H1 (cell line): ENCODE data around the gene WFDC5.
"Not testable (repeated sequence)": the region's sequence is repeated elsewhere in the genome, so short reads cannot be mapped to it uniquely, and the experiment has no call there.

Experiments
- CHD2 ChIP-seq: IDR thresholded peaks from 2 replicates; pipeline ENCODE4 v1.6.1; 2012; ENCODE audit warnings: low read length, improper control_type of control experiment
- CREB1 ChIP-seq: IDR thresholded peaks from 2 replicates; pipeline ENCODE4 v1.6.1; 2012; ENCODE audit warnings: inconsistent platforms
- CTCF ChIP-seq, 3 experiments: IDR thresholded peaks; 1 replicate in 2 of 3; 2 replicates in 1 of 3; pipeline versions ENCODE4 v1.5.1 to v1.6.1; 2011; ENCODE audit warnings: low read length in 3 of 3, mild to moderate bottlenecking in 3 of 3, inconsistent platforms in 2 of 3, low read depth in 1 of 3, moderate library complexity in 1 of 3; ENCODE audit not compliant: insufficient read depth in 1 of 3; ENCODE audit errors: control extremely low read depth in 1 of 3
- EP300 ChIP-seq, 2 experiments: IDR thresholded peaks; 1 replicate in 1 of 2; 2 replicates in 1 of 2; pipeline ENCODE4 v1.6.1; 2011 to 2012; ENCODE audit warnings: low read depth in 2 of 2, low read length in 2 of 2, mild to moderate bottlenecking in 2 of 2, borderline replicate concordance in 1 of 2, inconsistent platforms in 1 of 2, moderate library complexity in 1 of 2
- EZH2 ChIP-seq: fragments of 200-600 bp; sonication (generic); IDR thresholded peaks from 2 replicates; pipeline ENCODE4 v1.7.1; 2012; ENCODE audit warnings: low read depth, mild to moderate bottlenecking, moderate library complexity, low read length, inconsistent platforms; ENCODE audit not compliant: severe bottlenecking
- FOSL1 ChIP-seq: IDR thresholded peaks from 2 replicates; pipeline ENCODE4 v1.6.1; 2011; ENCODE audit warnings: mild to moderate bottlenecking, low read depth, low read length, moderate library complexity; ENCODE audit not compliant: insufficient read depth
- JUND ChIP-seq: IDR thresholded peaks from 2 replicates; pipeline ENCODE4 v1.6.1; 2011; ENCODE audit warnings: mild to moderate bottlenecking, improper control_type of control experiment, low read length
- MAX ChIP-seq: IDR thresholded peaks from 2 replicates; pipeline ENCODE4 v1.6.1; 2012; ENCODE audit warnings: inconsistent platforms
- POLR2A ChIP-seq, 2 experiments: IDR thresholded peaks; 1 replicate in 1 of 2; 2 replicates in 1 of 2; pipeline ENCODE4 v1.6.1; 2011; ENCODE audit warnings: low read depth in 2 of 2, low read length in 2 of 2, mild to moderate bottlenecking in 2 of 2; ENCODE audit errors: control extremely low read depth in 1 of 2
- POLR2AphosphoS5 ChIP-seq: IDR thresholded peaks from 2 replicates; pipeline ENCODE4 v1.6.1; 2011; ENCODE audit warnings: low read depth, low read length
- RXRA ChIP-seq: IDR thresholded peaks from 2 replicates; pipeline ENCODE4 v1.6.1; 2011; ENCODE audit warnings: low read depth, mild to moderate bottlenecking, low read length, moderate library complexity; ENCODE audit not compliant: insufficient read depth
- SAP30 ChIP-seq: fragments of 300-600 bp; sonication (generic); IDR thresholded peaks from 2 replicates; pipeline ENCODE4 v1.7.1; 2012; ENCODE audit warnings: low read length, moderate library complexity, mild to moderate bottlenecking, inconsistent platforms; ENCODE audit not compliant: insufficient read depth, insufficient replicate concordance
- SP2 ChIP-seq: IDR thresholded peaks from 2 replicates; pipeline ENCODE4 v1.6.1; 2012; ENCODE audit warnings: mild to moderate bottlenecking, low read length, inconsistent platforms
- TEAD4 ChIP-seq: IDR thresholded peaks from 2 replicates; pipeline ENCODE4 v1.6.1; 2012; ENCODE audit warnings: low read depth, low read length, inconsistent platforms, mixed read lengths

GRCh38 chr20:45063107-45063506, 51.9 kb downstream of the WFDC5 start:
- not testable (repeated sequence) for TF ChIP-seq JUND; MAX; FOSL1; CTCF (IDR thresholded peaks at IDR 0.05; ENCODE audit: control extremely low read depth in 1 of 3, insufficient read depth in 1 of 3, low read depth in 1 of 3, low read length in 3 of 3); EZH2; POLR2AphosphoS5; CREB1; SP2; SAP30; CHD2; RXRA; TEAD4; EP300 (IDR thresholded peaks at IDR 0.05; ENCODE audit: borderline replicate concordance in 1 of 2, low read depth in 2 of 2, low read length in 2 of 2); POLR2A (IDR thresholded peaks at IDR 0.05; ENCODE audit: control extremely low read depth in 1 of 2, low read depth in 2 of 2, low read length in 2 of 2)
